AG09319 (cell line): ENCODE results near the gene GRIN2D.

Experiments
- DNase-seq: peaks from one replicate; pipeline ENCODE4 v3.0.0-alpha.2; 2010; ENCODE audit warnings: low read depth; ENCODE audit errors: extremely low read depth
- TF ChIP-seq, protein P1 (sequence below): IDR thresholded peaks from 2 replicates; pipeline ENCODE4 v1.5.1; 2011; ENCODE audit warnings: low read depth, mild to moderate bottlenecking, inconsistent platforms, low read length, moderate library complexity

Gene GRIN2D

DNA sequence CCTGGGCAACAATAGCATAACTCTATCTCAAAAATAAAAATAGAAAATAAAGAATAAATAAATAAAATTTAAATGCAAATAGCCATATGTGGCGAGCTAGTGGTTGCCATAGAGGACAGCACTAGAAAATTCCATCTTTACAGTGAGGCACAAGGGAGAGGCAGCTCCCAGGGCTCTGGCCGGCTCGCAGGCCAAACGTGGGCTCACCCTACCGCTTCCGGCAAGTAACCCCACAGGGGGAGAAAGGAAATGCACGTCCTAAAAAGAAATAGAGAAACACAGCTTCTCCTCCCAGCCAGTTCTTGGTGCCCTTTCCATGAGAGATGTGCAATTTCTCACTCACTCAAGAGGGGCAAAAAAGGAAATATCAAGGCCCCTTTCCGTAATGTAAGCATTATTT is 39.9 kb downstream of the GRIN2D start:
- TF ChIP-seq, protein P1, sequence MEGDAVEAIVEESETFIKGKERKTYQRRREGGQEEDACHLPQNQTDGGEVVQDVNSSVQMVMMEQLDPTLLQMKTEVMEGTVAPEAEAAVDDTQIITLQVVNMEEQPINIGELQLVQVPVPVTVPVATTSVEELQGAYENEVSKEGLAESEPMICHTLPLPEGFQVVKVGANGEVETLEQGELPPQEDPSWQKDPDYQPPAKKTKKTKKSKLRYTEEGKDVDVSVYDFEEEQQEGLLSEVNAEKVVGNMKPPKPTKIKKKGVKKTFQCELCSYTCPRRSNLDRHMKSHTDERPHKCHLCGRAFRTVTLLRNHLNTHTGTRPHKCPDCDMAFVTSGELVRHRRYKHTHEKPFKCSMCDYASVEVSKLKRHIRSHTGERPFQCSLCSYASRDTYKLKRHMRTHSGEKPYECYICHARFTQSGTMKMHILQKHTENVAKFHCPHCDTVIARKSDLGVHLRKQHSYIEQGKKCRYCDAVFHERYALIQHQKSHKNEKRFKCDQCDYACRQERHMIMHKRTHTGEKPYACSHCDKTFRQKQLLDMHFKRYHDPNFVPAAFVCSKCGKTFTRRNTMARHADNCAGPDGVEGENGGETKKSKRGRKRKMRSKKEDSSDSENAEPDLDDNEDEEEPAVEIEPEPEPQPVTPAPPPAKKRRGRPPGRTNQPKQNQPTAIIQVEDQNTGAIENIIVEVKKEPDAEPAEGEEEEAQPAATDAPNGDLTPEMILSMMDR: no peak
- no peak for DNase-seq

DNA sequence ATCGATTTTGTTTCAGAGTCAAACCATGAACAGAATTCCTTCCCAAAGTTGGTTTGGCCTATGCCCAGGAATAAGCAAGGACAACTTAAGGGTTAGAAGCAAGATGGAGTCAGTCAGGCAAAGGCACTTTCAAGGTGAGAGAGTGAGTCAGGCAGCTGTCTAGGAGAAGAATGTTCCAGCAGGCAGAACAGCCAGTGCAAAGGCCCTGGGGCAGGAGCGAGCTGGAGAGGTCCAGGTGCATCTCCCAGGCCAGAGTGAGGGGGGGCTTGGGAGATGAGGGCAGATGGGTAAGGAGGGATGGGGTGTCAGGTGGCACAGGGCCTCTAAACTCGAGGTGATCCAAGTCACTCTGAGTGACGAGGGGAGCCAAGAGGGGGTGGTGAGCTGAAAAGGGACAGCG is 43.1 kb downstream of the GRIN2D start:
- TF ChIP-seq, protein P1: no peak
- DNase-seq: no peak

DNA sequence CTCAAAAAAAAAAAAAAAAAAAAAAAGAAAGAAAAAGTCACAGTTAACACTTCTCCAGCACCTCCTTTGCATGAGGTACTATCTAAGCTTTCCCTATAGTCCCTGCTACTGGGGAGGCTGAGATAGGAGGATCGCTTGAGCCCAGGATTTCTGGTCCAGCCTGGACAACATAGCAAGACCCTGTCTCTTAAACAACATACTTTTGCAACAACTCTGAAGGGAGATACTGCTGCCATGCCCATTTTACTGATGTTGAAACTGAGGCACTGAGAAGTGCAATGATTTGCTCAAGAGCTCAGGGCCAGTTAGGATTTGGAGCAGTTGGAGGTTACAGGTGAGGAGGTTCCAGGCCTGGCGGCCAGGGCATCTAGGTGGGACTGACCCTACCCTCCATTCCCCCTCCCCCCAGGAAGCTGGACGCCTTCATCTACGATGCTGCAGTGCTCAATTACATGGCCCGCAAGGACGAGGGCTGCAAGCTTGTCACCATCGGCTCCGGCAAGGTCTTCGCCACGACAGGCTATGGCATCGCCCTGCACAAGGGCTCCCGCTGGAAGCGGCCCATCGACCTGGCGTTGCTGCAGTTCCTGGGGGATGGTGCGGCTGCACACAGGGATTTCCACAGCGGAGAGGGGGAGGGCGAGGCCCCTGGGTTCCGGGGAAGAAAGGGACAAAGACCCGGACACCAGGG is 48.0 kb downstream of the GRIN2D start:
- DNase-seq: no peak
- TF ChIP-seq, protein P1: no peak

DNA sequence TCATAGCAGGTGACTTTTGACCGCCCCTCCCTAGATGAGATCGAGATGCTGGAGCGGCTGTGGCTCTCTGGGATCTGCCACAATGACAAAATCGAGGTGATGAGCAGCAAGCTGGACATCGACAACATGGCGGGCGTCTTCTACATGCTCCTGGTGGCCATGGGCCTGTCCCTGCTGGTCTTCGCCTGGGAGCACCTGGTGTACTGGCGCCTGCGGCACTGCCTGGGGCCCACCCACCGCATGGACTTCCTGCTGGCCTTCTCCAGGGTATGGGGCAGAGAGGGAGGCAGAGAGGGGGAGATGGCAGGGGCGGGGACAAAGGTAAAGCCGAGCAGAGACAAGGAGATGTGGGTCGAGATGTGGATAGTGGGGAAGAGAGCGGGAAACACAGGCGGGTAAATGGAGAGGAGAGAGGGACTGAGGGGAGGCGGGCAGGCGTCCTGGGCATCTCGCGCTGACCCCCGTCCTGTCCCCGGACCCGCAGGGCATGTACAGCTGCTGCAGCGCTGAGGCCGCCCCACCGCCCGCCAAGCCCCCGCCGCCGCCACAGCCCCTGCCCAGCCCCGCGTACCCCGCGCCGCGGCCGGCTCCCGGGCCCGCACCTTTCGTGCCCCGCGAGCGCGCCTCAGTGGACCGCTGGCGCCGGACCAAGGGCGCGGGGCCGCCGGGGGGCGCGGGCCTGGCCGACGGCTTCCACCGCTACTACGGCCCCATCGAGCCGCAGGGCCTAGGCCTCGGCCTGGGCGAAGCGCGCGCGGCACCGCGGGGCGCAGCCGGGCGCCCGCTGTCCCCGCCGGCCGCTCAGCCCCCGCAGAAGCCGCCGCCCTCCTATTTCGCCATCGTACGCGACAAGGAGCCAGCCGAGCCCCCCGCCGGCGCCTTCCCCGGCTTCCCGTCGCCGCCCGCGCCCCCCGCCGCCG is 48.9 kb downstream of the GRIN2D start:
- DNase-seq: no peak
- TF ChIP-seq, protein P1: no peak

DNA sequence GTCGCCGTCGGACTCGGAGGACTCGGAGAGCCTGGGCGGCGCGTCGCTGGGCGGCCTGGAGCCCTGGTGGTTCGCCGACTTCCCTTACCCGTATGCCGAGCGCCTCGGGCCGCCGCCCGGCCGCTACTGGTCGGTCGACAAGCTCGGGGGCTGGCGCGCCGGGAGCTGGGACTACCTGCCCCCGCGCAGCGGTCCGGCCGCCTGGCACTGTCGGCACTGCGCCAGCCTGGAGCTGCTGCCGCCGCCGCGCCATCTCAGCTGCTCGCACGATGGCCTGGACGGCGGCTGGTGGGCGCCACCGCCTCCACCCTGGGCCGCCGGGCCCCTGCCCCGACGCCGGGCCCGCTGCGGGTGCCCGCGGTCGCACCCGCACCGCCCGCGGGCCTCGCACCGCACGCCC is 49.8 kb downstream of the GRIN2D start:
- no peak for DNase-seq
- TF ChIP-seq, protein P1: no peak
